Loucy (cell line): Measurements from ENCODE around the gene SLC4A11.

Experiments used
- H2AFZ ChIP-seq: fragments of 200-600 bp; sonication (generic); 2 replicates; pipeline ENCODE4 v1.6.0; 2016; ENCODE audit warnings: antibody characterized with exemption, mild to moderate bottlenecking, low read length, moderate library complexity
- H3F3A ChIP-seq: fragments of 200-600 bp; 2 replicates; pipeline ENCODE4 v1.6.0; 2016; ENCODE audit warnings: antibody characterized with exemption, low read depth, mild to moderate bottlenecking
- H3K27me3 ChIP-seq: fragments of 200-600 bp; sonication (generic); 2 replicates; pipeline ENCODE4 v1.6.1; 2014; ENCODE audit warnings: low read length, mild to moderate bottlenecking; ENCODE audit not compliant: insufficient read depth, poor library complexity, severe bottlenecking
- H3K36me3 ChIP-seq: fragments of 200-600 bp; sonication (generic); 2 replicates; pipeline ENCODE4 v1.6.1; 2016; ENCODE audit warnings: low read length; ENCODE audit not compliant: insufficient read depth
- H3K4me1 ChIP-seq: fragments of 200-600 bp; sonication (generic); 2 replicates; pipeline ENCODE4 v1.5.1; 2014; ENCODE audit warnings: low read length, mild to moderate bottlenecking; ENCODE audit not compliant: insufficient read depth, poor library complexity, severe bottlenecking
- H3K4me2 ChIP-seq: fragments of 200-600 bp; sonication (generic); 2 replicates; pipeline ENCODE4 v1.6.0; 2014; ENCODE audit warnings: antibody characterized with exemption, low read length, low read depth, mild to moderate bottlenecking; ENCODE audit not compliant: poor library complexity, severe bottlenecking
- H3K4me3 ChIP-seq: fragments of 200-600 bp; sonication (generic); 2 replicates; pipeline ENCODE4 v1.5.1; 2014; ENCODE audit warnings: low read length, mild to moderate bottlenecking, mixed read lengths; ENCODE audit not compliant: poor library complexity, severe bottlenecking
- H3K79me2 ChIP-seq: fragments of 200-600 bp; sonication (generic); 2 replicates; pipeline ENCODE4 v1.6.1; 2014; ENCODE audit warnings: low read length; ENCODE audit not compliant: insufficient read depth
- H3K9ac ChIP-seq: fragments of 200-600 bp; sonication (generic); 2 replicates; pipeline ENCODE4 v1.6.0; 2014; ENCODE audit warnings: mild to moderate bottlenecking, low read depth, low read length, moderate library complexity; ENCODE audit not compliant: poor library complexity, severe bottlenecking
- H3K9me2 ChIP-seq: fragments of 200-600 bp; sonication (generic); replicated peaks from 2 replicates; pipeline ENCODE4 v1.6.1; 2016; ENCODE audit warnings: low read depth, low read length, mixed read lengths
- H3K9me3 ChIP-seq: fragments of 200-600 bp; sonication (generic); 2 replicates; pipeline ENCODE4 v1.6.1; 2014; ENCODE audit warnings: mild to moderate bottlenecking, antibody characterized with exemption, low read length, low read depth; ENCODE audit not compliant: insufficient read depth
- H4K20me1 ChIP-seq: fragments of 200-600 bp; sonication (generic); 2 replicates; pipeline ENCODE4 v1.6.0; 2014; ENCODE audit warnings: antibody characterized with exemption, low read length, mild to moderate bottlenecking; ENCODE audit not compliant: insufficient read depth, poor library complexity, severe bottlenecking
- EZH2phosphoT487 ChIP-seq: fragments of 200-600 bp; IDR thresholded peaks from 2 replicates; pipeline ENCODE4 v1.6.1; 2018; ENCODE audit warnings: antibody characterized with exemption, mild to moderate bottlenecking, moderate library complexity, borderline replicate concordance
- TF ChIP-seq, protein P1 (sequence below): fragments of 200-600 bp; sonication (generic); conservative IDR thresholded peaks from 2 replicates; pipeline ENCODE4 v1.5.1; 2014; ENCODE audit warnings: mild to moderate bottlenecking, antibody characterized with exemption, low read length

SLC4A11 gene

DNA sequence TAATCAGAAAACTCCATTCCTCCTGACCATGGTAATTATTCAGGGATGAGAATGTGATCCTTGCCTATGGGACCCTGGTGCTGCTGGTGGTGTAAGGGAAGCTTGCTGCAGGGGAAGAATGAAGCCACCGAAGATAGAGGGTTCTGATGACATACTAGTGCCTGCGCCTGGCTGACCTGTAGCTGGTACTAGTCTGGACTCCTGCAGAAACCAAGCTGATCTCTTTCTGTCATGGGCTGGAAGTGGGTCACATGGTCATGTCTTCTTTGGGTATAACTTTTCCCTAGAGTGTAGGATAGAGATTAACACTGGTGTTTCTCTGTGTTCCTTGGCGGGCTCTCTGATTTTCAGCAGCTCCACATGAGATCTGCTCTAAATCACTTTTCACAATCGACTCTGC is 8.6 kb upstream of the SLC4A11 start:
- Histone ChIP-seq H3K4me2 (no peak overlapping the region), H4K20me1 (no peaks in the 10 kb centered on the region)
- TF ChIP-seq, protein P1, sequence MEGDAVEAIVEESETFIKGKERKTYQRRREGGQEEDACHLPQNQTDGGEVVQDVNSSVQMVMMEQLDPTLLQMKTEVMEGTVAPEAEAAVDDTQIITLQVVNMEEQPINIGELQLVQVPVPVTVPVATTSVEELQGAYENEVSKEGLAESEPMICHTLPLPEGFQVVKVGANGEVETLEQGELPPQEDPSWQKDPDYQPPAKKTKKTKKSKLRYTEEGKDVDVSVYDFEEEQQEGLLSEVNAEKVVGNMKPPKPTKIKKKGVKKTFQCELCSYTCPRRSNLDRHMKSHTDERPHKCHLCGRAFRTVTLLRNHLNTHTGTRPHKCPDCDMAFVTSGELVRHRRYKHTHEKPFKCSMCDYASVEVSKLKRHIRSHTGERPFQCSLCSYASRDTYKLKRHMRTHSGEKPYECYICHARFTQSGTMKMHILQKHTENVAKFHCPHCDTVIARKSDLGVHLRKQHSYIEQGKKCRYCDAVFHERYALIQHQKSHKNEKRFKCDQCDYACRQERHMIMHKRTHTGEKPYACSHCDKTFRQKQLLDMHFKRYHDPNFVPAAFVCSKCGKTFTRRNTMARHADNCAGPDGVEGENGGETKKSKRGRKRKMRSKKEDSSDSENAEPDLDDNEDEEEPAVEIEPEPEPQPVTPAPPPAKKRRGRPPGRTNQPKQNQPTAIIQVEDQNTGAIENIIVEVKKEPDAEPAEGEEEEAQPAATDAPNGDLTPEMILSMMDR, result no peak
- no peak for TF ChIP-seq EZH2phosphoT487

DNA sequence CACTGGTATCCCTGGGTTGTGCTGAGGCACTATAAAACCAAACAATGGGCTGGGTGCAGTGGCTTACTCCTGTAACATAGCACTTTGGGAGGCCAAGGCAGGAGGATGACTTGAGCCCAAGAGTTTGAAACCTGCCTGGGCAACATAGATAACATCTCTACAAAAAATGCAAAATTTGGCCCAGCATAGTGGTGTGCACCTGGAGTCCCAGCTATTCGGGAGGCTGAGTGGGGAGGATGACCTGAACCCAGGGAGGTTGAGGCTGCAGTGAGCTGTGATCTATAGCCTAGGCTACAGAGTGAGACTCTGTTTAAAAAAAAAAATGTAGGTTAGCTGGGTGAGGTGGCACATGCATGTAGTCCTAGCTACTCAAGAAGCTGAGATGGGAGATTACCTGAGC is 7.7 kb upstream of the SLC4A11 start:
- no peak overlapping the region for H3K4me2 ChIP-seq
- no peaks in the 10 kb centered on the region for H3K79me2 ChIP-seq
- no peaks in the 10 kb centered on the region for H3K27me3 ChIP-seq
- no peak overlapping the region for H2AFZ ChIP-seq
- TF ChIP-seq, protein P1, result no peak
- no peak for TF ChIP-seq EZH2phosphoT487
- no peaks in the 10 kb centered on the region for H3F3A ChIP-seq
- no peaks in the 10 kb centered on the region for H3K9me2 ChIP-seq
- H3K36me3 ChIP-seq, result no peaks in the 10 kb centered on the region
- H3K9ac ChIP-seq, result no peak overlapping the region
- H3K4me3 ChIP-seq, result no peak overlapping the region
- H3K9me3 ChIP-seq, result no peaks in the 10 kb centered on the region
- no peaks in the 10 kb centered on the region for H4K20me1 ChIP-seq
- no peaks in the 10 kb centered on the region for H3K4me1 ChIP-seq

More for the DNA sequence above, 8.6 kb upstream of the SLC4A11 start:
- H3K9me2 ChIP-seq, result no peaks in the 10 kb centered on the region
- no peaks in the 10 kb centered on the region for H3K27me3 ChIP-seq
- no peaks in the 10 kb centered on the region for H3K79me2 ChIP-seq
- no peaks in the 10 kb centered on the region for H3F3A ChIP-seq
- H3K4me3 ChIP-seq, result no peak overlapping the region
- no peaks in the 10 kb centered on the region; the same call in 1 of the 2 replicates for H3K36me3 ChIP-seq
- H2AFZ ChIP-seq, result no peak overlapping the region
- no peaks in the 10 kb centered on the region for H3K9me3 ChIP-seq
- H3K4me1 ChIP-seq, result no peaks in the 10 kb centered on the region
- no peak overlapping the region for H3K9ac ChIP-seq

DNA sequence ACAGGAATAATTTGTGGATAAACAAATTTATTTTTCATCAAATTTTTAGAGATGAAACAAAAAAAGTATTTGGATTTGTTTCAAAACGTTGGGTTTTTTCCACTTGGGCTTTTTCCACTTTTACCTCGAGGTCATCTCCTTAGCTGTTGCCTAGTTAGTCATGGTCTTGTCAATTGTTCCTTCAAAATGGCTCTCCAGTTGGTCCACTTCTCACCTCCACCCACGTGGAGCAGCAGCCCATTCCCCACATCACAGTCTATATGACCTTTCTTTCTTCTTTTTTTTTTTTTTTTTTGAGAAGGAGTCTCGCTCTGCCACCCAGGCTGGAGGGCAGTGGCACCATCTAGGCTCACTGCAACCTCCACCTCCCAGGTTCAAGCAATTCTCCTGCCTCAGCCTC is 6.7 kb upstream of the SLC4A11 start:
- H3K9me3 ChIP-seq, result no peaks in the 10 kb centered on the region
- no peaks in the 10 kb centered on the region for H3F3A ChIP-seq
- no peak overlapping the region for H3K9ac ChIP-seq
- no peaks in the 10 kb centered on the region for H3K79me2 ChIP-seq
- TF ChIP-seq EZH2phosphoT487, result no peak
- TF ChIP-seq, protein P1, result no peak
- H3K4me1 ChIP-seq, result no peaks in the 10 kb centered on the region
- no peaks in the 10 kb centered on the region for H3K27me3 ChIP-seq
- no peaks in the 10 kb centered on the region for H4K20me1 ChIP-seq
- no peak overlapping the region for H3K4me2 ChIP-seq
- no peaks in the 10 kb centered on the region for H3K36me3 ChIP-seq
- no peak overlapping the region for H2AFZ ChIP-seq
- H3K9me2 ChIP-seq, result no peaks in the 10 kb centered on the region
- H3K4me3 ChIP-seq, result no peak overlapping the region
